GM12878 (cell line): ENCODE results near the gene ZNF407.

ENCODE experiments used
- CHD2 ChIP-seq: IDR thresholded peaks from 2 replicates; pipeline ENCODE4 v1.6.1; 2011; ENCODE audit warnings: low read depth, low read length, improper control_type of control experiment, borderline replicate concordance
- EP300 ChIP-seq, 2 experiments: fragments of 150-350 bp in 1 of 2; IDR thresholded peaks; 2 replicates each; pipeline ENCODE4 v1.6.1; 2011 to 2012; ENCODE audit warnings: low read depth in 2 of 2, low read length in 2 of 2, borderline replicate concordance in 1 of 2, improper control_type of control experiment in 1 of 2, inconsistent platforms in 1 of 2; ENCODE audit not compliant: control insufficient read depth in 1 of 2
- KDM1A ChIP-seq: fragments of 200-600 bp; sonication (generic); IDR thresholded peaks from 2 replicates; pipeline ENCODE4 v1.6.1; 2016; ENCODE audit warnings: borderline replicate concordance
- POLR2A ChIP-seq: IDR thresholded peaks from 2 replicates; pipeline ENCODE4 v1.6.1; 2011; ENCODE audit warnings: low read depth, mild to moderate bottlenecking, low read length
- POU2F2 ChIP-seq: IDR thresholded peaks from 3 replicates; pipeline ENCODE4 v1.6.1; 2011; ENCODE audit warnings: low read depth, mild to moderate bottlenecking, low read length, borderline replicate concordance
- STAT1 ChIP-seq: fragments of 450-650 bp; conservative IDR thresholded peaks from 2 replicates; pipeline ENCODE4 v1.6.1; 2014; ENCODE audit warnings: antibody characterized with exemption, mild to moderate bottlenecking
- TARDBP ChIP-seq: IDR thresholded peaks from 2 replicates; pipeline ENCODE4 v1.6.1; 2016; ENCODE audit warnings: borderline replicate concordance
- TBL1XR1 ChIP-seq: IDR thresholded peaks from 2 replicates; pipeline ENCODE4 v1.6.1; 2012; ENCODE audit warnings: low read depth, low read length, improper control_type of control experiment
- TCF3 ChIP-seq: IDR thresholded peaks from 2 replicates; pipeline ENCODE4 v1.6.1; 2012; ENCODE audit warnings: low read depth, mild to moderate bottlenecking, low read length, borderline replicate concordance; ENCODE audit not compliant: insufficient read depth
- TF ChIP-seq, protein P1 (sequence below), 3 experiments: IDR thresholded peaks in 2 of 3; conservative IDR thresholded peaks in 1 of 3; 2 replicates each; pipeline ENCODE4 v1.5.1; 2011; ENCODE audit warnings: low read depth in 3 of 3, low read length in 3 of 3, mild to moderate bottlenecking in 3 of 3, control low read depth in 2 of 3, moderate library complexity in 2 of 3, inconsistent platforms in 1 of 3, mixed read lengths in 1 of 3; ENCODE audit not compliant: control insufficient read depth in 2 of 3, insufficient read depth in 1 of 3; ENCODE audit errors: extremely low read depth in 1 of 3

DNA sequence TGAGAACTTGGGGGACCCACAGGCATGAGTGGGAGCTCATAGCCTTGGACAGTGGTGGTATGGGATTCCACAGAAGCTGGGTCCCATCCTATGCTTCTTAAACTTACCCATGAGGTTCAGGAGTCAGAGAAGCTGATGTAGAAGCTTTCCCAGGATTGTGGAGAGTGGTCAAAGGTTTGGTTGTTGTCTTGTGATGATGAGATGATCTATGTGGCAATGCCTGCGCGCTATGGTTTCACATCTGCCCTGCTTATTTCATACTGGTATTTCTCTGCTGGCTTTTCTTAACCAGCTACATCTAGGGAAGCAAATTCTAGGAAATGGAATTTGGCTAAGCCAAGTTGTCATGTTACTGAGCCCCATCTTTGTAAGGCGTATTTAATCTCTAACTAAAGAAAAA lies 168.6 kb downstream of the ZNF407 start:
- TF ChIP-seq STAT1, result no peak
- TF ChIP-seq CHD2, result no peak
- TF ChIP-seq, protein P1, sequence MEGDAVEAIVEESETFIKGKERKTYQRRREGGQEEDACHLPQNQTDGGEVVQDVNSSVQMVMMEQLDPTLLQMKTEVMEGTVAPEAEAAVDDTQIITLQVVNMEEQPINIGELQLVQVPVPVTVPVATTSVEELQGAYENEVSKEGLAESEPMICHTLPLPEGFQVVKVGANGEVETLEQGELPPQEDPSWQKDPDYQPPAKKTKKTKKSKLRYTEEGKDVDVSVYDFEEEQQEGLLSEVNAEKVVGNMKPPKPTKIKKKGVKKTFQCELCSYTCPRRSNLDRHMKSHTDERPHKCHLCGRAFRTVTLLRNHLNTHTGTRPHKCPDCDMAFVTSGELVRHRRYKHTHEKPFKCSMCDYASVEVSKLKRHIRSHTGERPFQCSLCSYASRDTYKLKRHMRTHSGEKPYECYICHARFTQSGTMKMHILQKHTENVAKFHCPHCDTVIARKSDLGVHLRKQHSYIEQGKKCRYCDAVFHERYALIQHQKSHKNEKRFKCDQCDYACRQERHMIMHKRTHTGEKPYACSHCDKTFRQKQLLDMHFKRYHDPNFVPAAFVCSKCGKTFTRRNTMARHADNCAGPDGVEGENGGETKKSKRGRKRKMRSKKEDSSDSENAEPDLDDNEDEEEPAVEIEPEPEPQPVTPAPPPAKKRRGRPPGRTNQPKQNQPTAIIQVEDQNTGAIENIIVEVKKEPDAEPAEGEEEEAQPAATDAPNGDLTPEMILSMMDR (IDR thresholded peaks at IDR 0.05 in 2 of 3, conservative IDR thresholded peaks at IDR 0.05 in 1 of 3; ENCODE audit: control insufficient read depth in 2 of 3, extremely low read depth in 1 of 3, insufficient read depth in 1 of 3, low read depth in 3 of 3, low read length in 3 of 3), result no peak
- no peak for TF ChIP-seq POLR2A
- no peak for TF ChIP-seq EP300 (IDR thresholded peaks at IDR 0.05; ENCODE audit: borderline replicate concordance in 1 of 2, control insufficient read depth in 1 of 2, low read depth in 2 of 2, low read length in 2 of 2)
- TF ChIP-seq KDM1A, result no peak
- TF ChIP-seq TBL1XR1, result no peak
- TF ChIP-seq TARDBP, result no peak
- TF ChIP-seq TCF3, result no peak
- TF ChIP-seq POU2F2, result no peak
